Measurements from ENCODE around the gene C5orf58. TPM values are rescaled to one million over a fixed set of nuclear protein-coding genes. Genes with fewer than 3 reads are reported as not detected.
"Not testable (repeated sequence)": the region's sequence is repeated elsewhere in the genome, so short reads cannot be mapped to it uniquely, and the experiment has no call there.

Gene C5orf58
- total RNA-seq, 1 donor from 2014 or later = not detected

- Mint-ChIP-seq H3K36me3 (ENCODE audit: low read depth) (no peaks in the 10 kb centered on the region), H3K27me3 (ENCODE audit: low read depth) (no peaks in the 10 kb centered on the region), H3K4me3 (no peak overlapping the region), H3K9me3 (no peaks in the 10 kb centered on the region), H3K4me1 (peaks cover 53% of the 10 kb centered on the region), H3K27ac (ENCODE audit: unreplicated experiment) (no peak overlapping the region)
- TF ChIP-seq CTCF (conservative IDR thresholded peaks at IDR 0.05) = no peak
- DNase-seq (ENCODE audit: low read depth, low spot score) = no peak
These were observed 6.1 kb upstream of the C5orf58 start for GRCh38 chr5:170226661-170227060.

- Mint-ChIP-seq H3K27ac (ENCODE audit: unreplicated experiment) (peak overlapping the region; percentile 22), H3K27me3 (ENCODE audit: low read depth) (no peaks in the 10 kb centered on the region), H3K36me3 (ENCODE audit: low read depth) (no peaks in the 10 kb centered on the region), H3K4me1 (peaks cover 42% of the 10 kb centered on the region), H3K9me3 (no peaks in the 10 kb centered on the region), H3K4me3 (peak overlapping the region; percentile 13)
- no peak for TF ChIP-seq CTCF (conservative IDR thresholded peaks at IDR 0.05)
- DNase-seq (ENCODE audit: low read depth, low spot score) = no peak
These were observed 3.9 kb upstream of the C5orf58 start for GRCh38 chr5:170228762-170229435.

GRCh38 chr5:170233358-170233892 is 640 bp downstream of the C5orf58 start:
- DNase-seq (ENCODE audit: low read depth, low spot score) = no peak
- Mint-ChIP-seq H3K27me3 (ENCODE audit: low read depth) (no peaks in the 10 kb centered on the region), H3K4me3 (no peak overlapping the region), H3K9me3 (no peaks in the 10 kb centered on the region), H3K36me3 (ENCODE audit: low read depth) (no peaks in the 10 kb centered on the region), H3K4me1 (peaks cover 9% of the 10 kb centered on the region), H3K27ac (ENCODE audit: unreplicated experiment) (no peak overlapping the region)
- no peak for TF ChIP-seq CTCF (conservative IDR thresholded peaks at IDR 0.05)

- TF ChIP-seq CTCF (conservative IDR thresholded peaks at IDR 0.05) = no peak
- no peak overlapping the region for H3K4me3 Mint-ChIP-seq
- no peaks in the 10 kb centered on the region for H3K4me1 Mint-ChIP-seq
- H3K36me3 Mint-ChIP-seq (ENCODE audit: low read depth) = no peaks in the 10 kb centered on the region
- H3K27me3 Mint-ChIP-seq (ENCODE audit: low read depth) = no peaks in the 10 kb centered on the region
- H3K9me3 Mint-ChIP-seq = no peaks in the 10 kb centered on the region
- DNase-seq (ENCODE audit: low read depth, low spot score) = no peak
- no peak overlapping the region for H3K27ac Mint-ChIP-seq (ENCODE audit: unreplicated experiment)
These were observed 3.4 kb downstream of the C5orf58 start for GRCh38 chr5:170235876-170236864.

GRCh38 chr5:170238456-170239196 is 5.8 kb downstream of the C5orf58 start:
- Mint-ChIP-seq H3K9me3 (no peaks in the 10 kb centered on the region), H3K36me3 (ENCODE audit: low read depth) (no peaks in the 10 kb centered on the region), H3K4me1 (no peaks in the 10 kb centered on the region), H3K27me3 (ENCODE audit: low read depth) (no peaks in the 10 kb centered on the region), H3K27ac (ENCODE audit: unreplicated experiment) (no peak overlapping the region), H3K4me3 (no peak overlapping the region)
- TF ChIP-seq CTCF (conservative IDR thresholded peaks at IDR 0.05) = no peak
- DNase-seq (ENCODE audit: low read depth, low spot score) = no peak

GRCh38 chr5:170245436-170245835 is 12.7 kb downstream of the C5orf58 start:
- H3K4me3 Mint-ChIP-seq = peak overlapping the region; percentile 42
- not testable (repeated sequence) for H3K27ac Mint-ChIP-seq (ENCODE audit: unreplicated experiment); DNase-seq (ENCODE audit: low read depth, low spot score); H3K27me3 Mint-ChIP-seq (ENCODE audit: low read depth); H3K36me3 Mint-ChIP-seq (ENCODE audit: low read depth); H3K9me3 Mint-ChIP-seq
- H3K4me1 Mint-ChIP-seq = peaks cover 13% of the 10 kb centered on the region

Measured in neural crest cell (in vitro differentiated cells).